Stimulated activated CD8-positive, alpha-beta memory T cell treated with anti-CD3 and anti-CD28 coated beads, Interleukin-15, amount 100 ng/mL, for 24 hours (primary cell): ENCODE data around the gene PRR5.
"Not testable (repeated sequence)": the region's sequence is repeated elsewhere in the genome, so short reads cannot be mapped to it uniquely, and the experiment has no call there.

Source experiments
- DNase-seq: peaks from one replicate; pipeline ENCODE4 v3.0.0-alpha.2; 2020; ENCODE audit warnings: low read depth

Gene PRR5

DNA sequence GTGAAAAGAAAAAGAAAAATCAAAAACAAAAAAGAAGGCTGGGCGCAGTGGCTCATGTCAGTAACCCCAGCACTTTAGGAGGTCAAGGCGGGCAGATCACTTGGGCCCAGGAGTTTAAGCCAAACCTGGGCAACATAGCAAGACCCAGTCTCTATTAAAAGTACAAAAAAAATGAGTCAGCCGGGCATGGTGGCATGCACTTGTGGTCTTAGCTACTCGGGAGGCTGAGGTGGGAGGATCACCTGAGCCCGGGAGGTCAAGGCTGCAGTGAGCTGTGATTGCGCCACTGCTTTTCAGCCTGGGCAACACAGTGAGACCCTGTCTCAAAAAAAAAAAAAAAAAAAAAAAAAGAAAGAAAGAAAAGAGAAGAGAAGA lies 26.0 kb upstream of the PRR5 start:
- DNase-seq: not testable (repeated sequence)

DNA sequence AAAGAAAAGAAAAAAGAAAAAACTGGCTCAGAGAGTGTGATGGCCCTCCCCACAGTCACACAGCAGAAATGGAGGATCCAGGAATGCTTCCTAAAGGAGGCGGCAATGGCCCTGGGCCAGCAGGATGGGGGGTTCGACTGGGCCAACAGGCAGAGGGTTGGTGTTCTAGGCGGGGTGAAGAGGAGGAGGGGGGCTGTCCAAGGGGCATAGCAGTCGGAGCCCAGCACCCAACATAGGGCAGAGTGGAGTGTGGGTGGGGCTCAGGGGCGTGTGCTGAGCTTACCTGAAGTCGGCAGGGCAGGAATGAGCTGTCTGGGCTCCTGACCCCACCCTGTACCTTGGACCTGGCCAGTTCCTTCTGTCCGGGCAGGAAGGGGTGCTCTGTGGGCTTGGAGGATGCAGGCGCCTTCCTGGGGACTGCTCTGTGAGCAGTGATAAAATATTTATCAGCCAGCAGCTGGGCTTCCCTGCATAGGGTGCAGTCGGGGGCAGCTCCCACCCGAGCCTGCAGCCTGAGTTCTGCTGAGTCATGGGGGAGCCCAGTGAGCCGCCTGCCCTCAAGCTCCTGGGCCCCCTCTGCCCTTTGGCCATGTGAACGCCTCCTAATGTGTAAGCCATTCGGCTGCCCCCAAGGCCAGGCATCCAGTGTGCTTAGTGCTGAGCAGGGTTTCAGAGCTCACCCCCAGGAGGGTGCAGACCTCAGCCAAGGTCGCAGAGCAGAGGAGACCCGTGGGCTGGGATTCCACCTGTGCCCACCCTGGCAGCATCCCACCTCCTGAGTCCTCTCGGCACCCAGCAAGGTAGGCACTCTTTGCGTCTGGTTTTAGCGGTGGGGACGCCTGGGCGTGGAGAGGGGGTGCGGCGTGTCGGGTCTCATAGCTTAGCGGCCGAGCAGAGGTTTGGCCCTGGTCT lies 25.3 kb upstream of the PRR5 start:
- no peak for DNase-seq

DNA sequence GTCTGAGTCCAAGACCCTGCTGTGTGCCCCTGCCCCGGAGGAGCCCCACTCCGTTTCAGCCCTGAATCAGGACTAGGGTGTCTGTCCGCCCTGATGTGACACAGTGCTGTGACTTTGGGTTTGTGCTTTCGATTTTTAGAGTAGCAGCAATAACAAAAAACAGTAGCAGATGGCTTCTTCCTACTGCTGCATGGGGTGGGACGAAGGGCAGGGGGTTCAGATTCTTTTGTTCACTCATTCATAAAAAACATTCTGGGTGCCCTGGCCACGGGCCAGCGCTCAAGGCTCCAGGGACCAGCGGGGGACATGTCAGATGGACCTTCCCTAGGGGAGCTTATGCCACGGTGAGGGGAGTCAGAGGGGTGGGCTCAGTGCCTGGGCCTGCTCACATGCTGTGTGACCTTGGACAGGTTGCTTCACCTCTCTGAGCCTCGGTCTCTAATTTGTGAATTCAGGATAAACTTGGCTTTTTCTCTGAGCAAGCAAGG lies 24.6 kb upstream of the PRR5 start:
- no peak for DNase-seq

DNA sequence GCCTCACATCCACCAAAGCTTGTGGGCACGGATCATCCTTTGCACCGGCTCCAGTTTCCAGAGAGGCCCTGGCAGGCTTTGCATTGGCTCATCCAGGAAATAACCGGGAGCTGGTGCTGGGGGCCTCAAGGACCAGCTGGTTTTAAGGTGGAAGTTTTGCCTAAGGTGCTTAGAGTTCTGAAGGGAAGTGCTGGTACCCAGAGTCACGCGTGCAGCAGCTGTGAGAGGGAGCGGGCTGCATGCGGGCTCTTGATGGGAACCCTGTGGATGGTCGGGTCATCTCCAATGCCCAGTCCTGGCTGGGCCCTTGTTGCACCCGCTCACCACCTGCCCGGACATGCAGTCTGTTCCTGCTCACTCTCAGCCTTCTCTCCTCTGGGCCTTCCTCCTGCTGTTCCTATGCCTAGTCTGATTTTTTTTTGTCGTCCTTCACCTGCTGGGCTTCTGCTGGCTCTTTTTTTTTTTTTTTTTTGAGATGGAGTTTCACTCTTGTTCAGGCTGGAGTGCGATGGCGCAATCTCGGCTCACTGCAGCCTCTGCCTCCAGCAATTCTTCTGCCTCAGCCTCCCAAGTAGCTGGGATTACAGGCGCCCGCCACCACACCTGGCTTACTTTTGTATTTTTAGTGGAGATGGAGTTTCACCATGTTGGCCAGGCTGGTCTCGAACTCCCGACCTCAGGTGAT lies 24.0 kb upstream of the PRR5 start:
- no peak for DNase-seq

DNA sequence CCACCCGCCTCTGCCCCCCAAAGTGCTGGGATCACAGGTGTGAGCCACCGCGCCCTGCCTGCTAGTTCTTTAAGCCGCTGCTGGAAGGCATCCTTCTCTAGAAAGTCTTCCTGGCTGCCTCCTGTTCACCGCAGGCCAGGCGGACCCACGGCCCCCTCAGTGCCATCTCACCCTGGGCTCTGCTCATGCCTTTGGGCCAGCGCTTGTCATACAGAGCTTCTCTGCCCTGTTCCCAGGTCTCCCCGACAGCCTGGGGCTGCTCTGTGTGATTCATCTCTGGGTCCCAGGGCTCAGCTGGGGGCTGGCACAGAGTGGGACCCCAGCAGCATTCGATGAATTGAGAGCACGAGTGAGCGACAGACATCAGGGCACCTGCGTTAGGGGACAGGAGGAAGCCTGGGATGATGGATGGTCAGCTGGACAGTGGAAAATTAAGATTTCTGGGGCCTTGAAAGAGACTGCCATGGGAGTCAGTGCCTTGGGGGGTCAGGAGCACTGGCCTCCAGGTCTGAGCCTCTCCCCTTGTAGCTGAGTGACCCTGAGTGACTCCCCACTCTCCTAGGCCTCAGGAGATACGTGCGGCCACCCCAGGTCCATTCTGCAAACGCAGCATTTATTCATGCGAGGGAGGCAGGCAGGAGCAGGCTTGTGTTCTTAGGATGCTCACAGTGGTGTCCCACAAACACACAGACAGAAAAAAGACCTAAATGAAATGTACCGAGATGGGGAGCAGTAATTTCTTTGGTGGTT lies 23.3 kb upstream of the PRR5 start:
- no peak for DNase-seq

DNA sequence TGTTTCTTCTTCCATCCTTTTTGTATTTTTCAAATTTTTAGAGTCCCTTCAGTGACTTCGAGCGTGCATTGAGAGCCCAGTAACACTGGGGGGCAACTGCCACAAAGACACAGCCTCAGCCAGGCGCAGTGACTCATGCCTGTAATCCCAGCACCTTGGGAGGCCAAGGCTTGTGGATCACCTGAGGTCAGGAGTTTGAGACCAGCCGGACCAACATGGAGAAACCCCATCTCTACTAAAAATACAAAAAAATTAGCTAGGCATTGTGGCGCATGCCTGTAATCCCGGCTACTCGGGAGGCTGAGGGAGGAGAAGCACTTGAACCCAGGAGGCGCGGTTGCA lies 22.7 kb upstream of the PRR5 start:
- not testable (repeated sequence) for DNase-seq

DNA sequence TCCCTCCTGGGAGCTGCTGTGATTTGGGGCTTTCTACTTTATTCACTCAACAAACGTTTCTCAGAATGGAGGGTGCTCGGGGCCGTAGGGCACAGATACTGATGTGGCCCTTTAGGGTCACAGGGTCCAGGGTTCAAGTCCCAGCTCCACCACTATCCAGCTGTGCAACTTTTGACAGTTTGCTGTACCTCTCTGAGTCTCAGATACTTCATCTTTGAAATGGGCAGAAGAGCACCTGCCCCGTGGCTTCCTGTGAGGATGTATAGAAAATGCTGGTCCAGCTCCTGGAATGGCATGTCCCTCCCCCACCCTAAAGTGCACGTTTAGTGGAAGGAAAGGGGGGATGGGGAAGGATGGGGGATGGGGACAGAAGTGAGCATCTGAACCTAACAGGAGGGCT lies 21.9 kb upstream of the PRR5 start:
- no peak for DNase-seq

DNA sequence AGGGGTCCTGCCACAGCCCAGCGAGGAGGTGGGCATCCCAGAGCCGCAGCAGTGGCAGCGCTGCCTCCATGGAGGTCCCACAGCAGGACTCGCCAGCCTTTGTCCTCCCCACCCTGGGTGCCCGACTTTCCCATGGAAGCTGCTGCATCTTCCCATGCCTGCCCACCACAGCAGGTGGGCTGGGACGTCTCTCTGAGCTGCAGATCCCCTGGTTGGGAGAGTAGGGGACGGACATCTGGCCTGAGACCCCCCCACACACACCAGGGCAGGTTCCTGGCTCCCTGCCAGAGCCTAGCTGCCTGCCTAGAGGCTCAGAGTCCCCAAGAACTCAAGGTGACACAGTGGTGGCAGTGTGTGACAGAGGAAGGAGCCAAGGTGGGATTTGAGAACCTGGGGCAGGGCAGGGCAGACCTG lies 21.5 kb upstream of the PRR5 start:
- DNase-seq: no peak

DNA sequence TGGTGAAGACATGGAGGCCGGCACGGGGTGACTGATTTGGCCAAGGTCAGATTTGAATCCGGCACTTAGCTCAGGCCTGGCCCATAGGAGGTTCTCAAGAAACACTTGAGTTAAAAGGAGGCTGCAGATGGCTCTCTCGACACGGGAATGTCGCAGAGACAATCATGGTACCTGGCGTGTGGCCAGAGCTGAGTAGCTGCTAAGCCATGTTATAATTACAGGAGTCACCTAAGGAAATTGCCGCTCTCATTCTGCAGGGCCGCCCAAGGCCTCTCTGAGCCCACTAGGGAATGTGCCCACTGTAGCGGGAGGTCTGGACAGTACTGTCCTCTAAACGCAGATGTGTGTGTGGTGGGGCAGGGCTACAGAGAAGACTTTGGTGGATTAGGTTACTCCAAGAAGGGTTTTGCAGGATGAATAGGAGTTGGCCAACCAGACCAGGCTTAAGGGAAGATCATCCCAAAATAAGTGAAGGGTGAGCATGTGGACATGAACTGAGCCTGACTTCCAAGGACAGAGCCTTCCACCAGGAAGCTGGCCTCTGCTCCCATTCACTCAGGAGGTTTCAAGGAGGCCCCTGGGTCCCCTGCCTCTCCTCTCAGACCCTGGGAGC lies 19.3 kb upstream of the PRR5 start:
- DNase-seq: no peak

DNA sequence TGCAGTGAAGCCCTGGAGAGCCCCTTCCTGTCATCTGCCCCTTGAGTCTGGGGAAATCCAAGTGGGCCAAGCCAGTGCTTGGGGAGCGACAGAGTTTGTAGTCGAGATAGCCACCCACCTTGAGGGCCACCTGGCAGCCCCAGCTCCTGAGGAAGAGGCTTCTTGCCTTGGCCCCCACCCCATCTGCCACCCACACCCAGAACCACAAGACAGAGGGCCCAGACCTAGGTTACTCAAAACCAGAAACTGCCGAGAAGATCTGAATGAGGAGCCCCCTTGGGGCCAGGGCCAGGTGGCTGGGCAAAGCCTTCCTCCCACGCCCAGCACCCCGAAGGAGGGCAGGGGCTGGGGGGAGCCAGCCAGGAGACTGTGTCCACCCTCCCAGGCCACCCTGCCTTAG lies 18.8 kb upstream of the PRR5 start:
- DNase-seq: no peak

DNA sequence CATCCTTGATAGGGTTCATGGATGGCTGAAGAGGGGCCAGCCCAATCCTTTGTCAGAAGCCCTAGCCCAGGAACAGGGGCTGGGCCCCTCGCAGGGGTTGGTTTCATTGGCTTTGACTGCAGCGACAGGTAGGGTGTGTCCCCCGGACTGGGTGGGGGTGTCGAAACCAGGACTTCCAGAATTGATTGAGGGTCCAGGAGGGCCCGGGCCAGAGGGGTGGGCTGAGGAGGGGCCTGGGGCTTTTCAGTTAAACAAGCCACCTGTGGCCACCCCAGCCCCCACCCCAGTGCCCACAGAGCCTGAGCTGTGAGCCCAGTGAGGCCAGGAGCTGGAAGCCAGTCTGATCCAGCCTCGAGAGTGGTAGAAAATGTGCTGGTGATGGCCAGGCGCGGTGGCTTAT lies 18.1 kb upstream of the PRR5 start:
- DNase-seq: no peak

DNA sequence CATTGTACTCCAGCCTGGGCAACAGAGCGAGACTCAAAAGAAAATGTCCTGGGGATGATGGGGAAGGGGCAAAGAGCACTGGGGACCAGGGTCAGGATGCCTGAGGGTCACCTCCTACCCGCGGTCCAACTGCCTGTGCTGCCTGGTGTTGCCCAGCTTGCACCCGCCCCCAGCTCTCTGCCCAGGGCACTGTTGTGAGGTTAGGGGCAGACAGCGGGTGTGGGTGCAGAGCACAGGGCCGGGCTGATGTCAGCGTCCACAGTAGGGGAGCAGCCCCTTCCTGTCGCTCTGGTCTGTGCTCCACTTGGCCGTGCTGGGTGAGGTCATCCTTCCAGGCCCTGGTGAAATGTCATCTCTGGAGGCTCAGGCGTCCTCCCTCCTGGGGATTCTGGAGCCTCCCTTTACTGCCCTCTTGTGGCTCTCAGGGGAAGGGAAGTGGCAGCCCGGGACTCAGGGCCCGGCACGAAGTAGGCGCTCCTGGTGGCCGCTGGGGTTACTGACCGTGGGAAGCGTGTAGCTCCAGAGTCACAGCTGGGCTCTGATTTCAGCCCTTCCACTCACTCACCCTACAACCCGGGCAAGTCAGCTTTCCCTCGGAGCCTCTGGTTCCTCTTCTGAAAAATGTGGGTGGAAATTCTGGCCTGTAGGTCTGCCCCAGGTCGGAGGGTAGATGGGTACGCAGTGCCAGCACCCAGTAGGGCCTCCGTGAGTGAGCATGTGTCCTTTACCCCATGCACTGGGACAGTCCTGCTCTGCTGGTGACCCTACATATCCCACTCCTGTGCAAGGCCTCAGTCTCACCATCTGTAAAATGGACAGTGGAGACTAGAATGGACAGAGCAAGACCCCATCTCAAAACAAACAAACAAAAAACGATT lies 17.3 kb upstream of the PRR5 start:
- DNase-seq: no peak

DNA sequence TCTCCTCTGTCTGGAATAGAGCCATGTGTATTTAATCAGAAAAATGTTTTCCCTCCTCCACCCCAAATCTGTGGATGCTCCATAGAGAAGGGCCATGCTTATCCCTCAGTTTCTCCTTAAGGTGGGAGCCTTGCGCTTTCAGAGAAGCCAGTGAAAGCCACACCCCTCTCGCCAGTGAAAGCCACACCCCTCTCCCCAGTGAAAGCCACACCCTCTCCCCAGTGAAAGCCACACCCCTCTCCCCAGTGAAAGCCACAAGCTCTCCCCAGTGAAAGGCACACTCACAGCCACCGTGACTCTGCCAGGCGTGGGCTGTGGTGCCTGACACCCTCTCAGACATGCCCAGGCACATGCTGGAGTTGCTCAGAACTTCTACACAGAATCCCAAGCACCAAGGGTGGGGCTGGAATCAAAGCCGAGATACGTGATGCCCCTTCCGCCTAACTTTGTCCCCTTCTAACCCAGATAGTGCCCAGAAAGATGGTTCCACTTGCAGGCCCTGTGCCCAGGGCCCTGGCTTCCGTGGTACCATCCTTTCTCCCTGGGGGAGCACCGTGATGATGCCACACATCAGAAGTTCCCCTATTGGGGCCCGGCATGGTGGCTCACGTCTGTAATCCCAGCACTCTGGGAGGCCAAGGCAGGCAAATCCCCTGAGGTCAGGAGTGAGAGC lies 16.5 kb upstream of the PRR5 start:
- no peak for DNase-seq

DNA sequence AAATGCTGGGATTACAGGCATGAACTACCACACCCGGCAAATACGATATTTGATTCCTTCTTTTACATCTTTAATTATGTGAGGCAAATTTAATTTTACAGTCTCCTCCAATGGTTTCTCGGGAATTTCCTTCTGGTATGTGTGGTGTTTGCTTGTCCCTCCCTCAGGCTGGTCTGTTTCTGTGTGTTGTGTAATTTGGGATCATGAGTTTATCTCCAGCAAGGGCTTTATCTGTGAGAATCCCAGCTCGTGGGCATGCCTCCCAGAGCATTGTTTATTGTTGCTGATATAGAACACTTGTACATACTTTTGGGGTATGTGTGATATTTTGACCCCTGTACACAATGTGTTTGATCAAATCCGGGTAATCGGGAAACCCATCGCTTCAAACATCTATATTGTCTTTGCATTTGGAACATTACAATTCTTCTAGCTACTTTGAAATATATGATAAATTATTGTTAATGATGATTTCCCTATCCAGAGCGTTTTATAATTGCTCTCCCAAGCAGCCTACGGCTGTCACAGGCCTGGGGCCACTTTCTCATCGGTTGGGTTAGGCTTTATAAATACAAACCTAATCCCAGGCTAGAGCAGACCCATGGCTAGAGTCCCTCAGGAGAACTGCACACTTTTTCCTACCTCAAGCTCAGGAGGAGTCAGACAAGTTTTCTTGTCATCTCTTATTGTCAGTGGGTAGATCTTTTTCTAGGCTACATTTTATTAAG lies 15.0 kb upstream of the PRR5 start:
- DNase-seq: no peak

DNA sequence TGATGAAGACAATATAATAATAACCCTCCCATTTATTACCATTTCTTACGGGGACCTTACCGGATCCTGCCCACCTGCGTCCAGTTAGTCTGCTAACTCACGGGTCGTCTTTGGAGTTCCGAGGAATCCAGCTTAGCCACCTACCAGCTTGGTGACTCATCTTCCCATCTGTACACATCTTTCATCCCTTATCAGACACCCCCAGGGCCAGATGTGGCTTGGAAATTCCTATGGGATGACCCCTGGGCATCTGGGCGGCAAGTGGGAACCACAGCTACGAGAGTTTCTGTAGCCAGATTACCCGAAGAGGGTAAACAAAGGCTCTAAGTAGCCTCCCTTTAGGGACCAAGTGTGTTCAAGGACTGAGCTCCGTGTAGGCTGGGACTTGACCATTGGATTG lies 12.8 kb upstream of the PRR5 start:
- DNase-seq: no peak

DNA sequence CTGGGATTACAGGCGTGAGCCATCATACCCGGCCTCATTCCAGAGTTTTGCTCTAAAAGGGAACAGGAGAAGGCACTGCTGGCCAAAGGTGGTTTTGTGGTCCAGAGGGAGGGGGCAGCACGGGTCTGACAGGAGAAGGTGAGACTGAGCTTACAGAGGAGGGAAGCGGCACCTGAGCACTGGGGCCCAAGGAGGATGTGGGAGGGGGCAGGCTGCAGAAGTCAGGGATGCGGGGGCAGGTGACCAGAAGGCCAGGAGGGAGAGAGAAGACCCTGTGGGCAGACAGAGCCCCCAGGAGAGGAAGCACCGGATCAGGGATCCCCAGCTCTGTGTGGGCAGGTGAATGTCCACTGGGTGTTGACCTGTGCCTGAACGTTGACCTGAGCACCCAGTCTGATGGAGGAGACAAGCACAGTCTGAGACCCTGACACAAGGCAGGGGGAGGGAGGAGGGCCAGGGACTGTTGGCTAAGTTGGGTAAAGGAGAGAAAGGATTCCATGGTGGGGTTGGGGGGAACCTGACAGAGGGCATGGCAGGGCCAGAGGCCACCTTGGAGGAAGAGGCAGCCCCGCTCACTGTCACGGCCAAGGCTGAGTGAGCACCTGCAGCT lies 12.0 kb upstream of the PRR5 start:
- no peak for DNase-seq

DNA sequence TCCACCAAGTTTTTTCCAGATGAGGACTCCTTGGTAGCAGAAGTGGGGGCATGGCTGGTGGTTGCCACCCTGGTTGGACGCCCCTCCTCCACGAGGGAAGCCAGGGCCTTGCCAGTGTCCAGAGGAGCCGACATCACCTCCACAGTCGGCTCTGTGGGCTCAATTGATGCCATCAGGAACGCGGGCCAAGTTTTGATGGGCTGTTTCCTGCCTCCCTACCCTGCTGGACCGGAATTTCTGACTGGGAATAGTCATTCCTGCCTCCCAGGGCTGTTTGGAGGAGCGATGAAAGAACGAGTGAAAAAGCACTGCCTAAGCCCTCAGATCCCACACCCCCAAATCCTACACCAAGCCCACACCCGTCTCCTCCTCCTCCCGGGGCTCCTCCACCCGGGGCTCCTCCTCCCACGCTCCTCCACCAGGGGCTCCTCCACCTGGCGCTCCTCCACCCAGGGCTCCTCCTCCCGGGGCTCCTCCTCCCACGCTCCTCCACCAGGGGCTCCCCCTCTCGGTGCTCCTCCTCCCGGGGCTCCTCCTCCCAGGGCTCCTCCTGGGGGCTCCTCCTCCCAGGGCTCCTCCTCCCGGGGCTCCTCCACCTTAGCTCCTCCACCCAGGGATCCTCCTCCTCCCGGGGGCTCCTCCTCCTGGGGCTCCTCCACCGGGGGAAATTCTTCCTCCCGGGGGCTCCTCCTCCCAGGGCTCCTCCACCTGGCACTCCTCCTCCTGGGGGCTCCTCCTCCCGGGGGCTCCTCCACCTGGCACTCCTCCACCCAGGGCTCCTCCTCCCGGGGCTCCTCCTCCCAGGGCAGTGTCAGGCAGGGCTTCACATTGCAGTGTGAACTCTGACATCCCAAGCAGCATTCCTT lies 10.0 kb upstream of the PRR5 start:
- no peak for DNase-seq

DNA sequence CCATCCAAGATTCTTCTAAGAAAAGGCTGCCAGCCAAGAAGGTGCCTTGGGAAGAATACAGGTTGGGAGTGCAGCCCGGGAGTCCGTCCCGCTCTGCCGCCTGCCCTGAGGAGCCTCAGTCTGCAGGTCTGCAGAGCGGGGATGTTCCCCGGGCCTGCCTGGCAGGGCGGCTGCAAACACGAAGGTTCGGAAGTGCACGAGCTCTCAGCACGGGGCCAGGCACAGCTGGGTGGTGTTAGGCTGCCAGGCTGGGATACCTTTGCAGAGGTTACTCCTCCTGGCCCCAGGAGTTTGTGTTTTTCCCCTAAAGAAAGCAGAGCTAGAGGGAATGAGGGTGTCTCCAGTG lies 9.4 kb upstream of the PRR5 start:
- DNase-seq: no peak

DNA sequence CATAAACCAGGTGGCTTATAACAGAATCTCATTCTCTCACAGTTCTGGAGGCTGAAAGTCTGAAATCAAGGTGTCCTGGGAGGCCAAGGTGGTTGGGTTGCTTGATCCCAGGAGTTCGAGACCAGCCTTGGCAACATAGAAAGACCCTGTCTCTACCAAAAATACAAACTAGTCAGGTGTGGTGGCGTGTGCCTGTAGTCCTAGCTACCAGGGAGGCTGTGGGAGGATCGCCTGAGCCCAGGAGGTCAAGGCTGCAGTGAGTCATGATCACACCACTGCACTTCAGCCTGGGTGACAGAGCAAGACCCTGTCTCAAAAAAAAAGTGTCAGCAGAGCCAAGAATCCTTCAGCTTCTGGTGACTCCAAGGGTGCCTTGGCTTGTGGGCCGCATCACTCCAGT lies 8.9 kb upstream of the PRR5 start:
- DNase-seq: no peak
